Testis (tissue), 2 donors: ENCODE measurements around the gene U2AF2.

ENCODE experiments used
- POLR2A ChIP-seq: fragments of 450-650 bp; IDR thresholded peaks from one replicate; pipeline ENCODE4 v1.6.1; 2017; ENCODE audit warnings: antibody characterized with exemption, mild to moderate bottlenecking, moderate library complexity
- TF ChIP-seq, protein P1 (sequence below), 3 experiments: fragments of 450-650 bp in 2 of 3; fragments of 200-600 bp in 1 of 3; sonication (generic) in 1 of 3; IDR thresholded peaks; one replicate each; pipeline ENCODE4 v1.5.1; 2016 to 2019; ENCODE audit warnings: antibody characterized with exemption in 3 of 3, mild to moderate bottlenecking in 2 of 3, moderate library complexity in 1 of 3

DNA sequence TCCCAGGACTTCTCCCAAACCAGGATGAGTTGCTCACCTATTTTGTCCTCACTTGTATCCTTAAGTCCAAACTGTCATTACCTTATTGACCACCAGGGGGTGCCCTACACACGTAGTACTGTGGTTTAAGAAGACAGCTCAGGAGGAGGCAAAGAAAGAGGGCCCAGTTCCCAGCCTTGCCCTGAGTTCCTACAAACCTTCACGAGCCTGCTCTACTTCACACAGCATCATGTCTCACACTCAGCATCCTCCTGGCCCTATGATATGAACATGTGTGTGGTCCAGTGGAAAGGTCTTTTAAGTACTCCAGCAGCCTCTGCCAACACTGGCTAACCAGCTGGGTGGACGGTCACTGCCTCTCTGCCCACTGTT lies 22.4 kb upstream of the U2AF2 start:
- TF ChIP-seq, protein P1, sequence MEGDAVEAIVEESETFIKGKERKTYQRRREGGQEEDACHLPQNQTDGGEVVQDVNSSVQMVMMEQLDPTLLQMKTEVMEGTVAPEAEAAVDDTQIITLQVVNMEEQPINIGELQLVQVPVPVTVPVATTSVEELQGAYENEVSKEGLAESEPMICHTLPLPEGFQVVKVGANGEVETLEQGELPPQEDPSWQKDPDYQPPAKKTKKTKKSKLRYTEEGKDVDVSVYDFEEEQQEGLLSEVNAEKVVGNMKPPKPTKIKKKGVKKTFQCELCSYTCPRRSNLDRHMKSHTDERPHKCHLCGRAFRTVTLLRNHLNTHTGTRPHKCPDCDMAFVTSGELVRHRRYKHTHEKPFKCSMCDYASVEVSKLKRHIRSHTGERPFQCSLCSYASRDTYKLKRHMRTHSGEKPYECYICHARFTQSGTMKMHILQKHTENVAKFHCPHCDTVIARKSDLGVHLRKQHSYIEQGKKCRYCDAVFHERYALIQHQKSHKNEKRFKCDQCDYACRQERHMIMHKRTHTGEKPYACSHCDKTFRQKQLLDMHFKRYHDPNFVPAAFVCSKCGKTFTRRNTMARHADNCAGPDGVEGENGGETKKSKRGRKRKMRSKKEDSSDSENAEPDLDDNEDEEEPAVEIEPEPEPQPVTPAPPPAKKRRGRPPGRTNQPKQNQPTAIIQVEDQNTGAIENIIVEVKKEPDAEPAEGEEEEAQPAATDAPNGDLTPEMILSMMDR (IDR thresholded peaks at IDR 0.05) = peak; percentile 85 to 97 (median 95)
- TF ChIP-seq POLR2A = no peak
